ENCODE results near the gene FIGN.

The FIGN gene

GRCh38 chr2:163594497-163594896 is 141.3 kb downstream of the FIGN start:
- no peak overlapping the region for H3K27ac ChIP-seq
- TF ChIP-seq, protein P1, sequence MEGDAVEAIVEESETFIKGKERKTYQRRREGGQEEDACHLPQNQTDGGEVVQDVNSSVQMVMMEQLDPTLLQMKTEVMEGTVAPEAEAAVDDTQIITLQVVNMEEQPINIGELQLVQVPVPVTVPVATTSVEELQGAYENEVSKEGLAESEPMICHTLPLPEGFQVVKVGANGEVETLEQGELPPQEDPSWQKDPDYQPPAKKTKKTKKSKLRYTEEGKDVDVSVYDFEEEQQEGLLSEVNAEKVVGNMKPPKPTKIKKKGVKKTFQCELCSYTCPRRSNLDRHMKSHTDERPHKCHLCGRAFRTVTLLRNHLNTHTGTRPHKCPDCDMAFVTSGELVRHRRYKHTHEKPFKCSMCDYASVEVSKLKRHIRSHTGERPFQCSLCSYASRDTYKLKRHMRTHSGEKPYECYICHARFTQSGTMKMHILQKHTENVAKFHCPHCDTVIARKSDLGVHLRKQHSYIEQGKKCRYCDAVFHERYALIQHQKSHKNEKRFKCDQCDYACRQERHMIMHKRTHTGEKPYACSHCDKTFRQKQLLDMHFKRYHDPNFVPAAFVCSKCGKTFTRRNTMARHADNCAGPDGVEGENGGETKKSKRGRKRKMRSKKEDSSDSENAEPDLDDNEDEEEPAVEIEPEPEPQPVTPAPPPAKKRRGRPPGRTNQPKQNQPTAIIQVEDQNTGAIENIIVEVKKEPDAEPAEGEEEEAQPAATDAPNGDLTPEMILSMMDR (IDR thresholded peaks at IDR 0.05), result no peak

DNA sequence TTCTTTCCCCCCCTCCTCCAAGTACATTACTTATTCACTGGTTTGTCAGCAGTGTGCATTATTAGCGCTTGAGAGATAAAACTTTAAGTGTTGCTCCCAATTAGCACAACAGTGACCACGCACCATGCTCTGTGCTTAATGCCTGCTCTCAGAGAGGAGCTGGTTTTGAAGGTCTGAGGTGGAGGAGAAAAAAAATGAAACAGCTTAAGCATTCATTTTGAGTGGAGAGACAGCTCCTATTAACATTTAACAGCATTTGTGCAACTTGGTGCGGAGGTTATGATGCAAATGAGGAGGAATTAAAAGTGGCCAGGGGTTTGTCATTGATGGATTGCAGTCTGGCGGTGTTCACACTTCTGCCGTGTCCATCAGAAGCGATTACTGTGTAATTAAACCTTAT is 141.8 kb downstream of the FIGN start:
- H3K27ac ChIP-seq, result no peak overlapping the region
- TF ChIP-seq ZFX (IDR thresholded peaks at IDR 0.05; ENCODE audit: borderline replicate concordance), result no peak
- TF ChIP-seq, protein P1 (IDR thresholded peaks at IDR 0.05), result no peak

DNA sequence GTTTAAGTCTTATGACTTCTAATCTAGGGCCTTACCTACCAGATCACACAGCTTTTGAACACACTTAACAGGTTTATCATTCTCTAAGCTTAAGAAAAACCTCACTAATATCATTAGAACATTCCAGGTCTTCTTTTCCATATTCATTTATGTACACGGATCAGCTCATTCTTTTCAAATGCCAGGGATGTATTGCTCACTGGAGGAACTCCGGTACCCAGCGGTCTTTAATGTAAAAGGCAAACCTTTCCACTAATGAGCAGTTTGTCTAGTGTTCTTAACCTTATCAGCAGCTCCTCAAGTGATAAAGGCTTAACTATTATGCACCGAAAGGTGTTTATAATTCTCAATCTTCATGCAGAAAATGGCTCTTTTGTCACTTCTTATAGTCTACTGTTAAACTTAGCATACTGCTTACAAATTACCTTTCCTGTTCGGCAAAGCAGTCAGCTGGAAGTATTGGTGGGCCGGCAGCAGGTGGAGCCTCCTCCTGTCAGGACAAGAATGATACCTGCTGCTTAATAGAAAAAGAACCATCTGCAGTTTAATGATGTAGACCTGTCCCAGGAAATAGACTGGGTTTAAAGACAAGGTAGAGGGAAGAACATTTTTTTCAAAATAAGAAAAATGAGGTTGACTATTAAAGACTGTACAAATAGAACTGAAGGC is 142.7 kb downstream of the FIGN start:
- no peak overlapping the region for H3K27ac ChIP-seq
- TF ChIP-seq, protein P1 (IDR thresholded peaks at IDR 0.05), result no peak
- TF ChIP-seq ZFX (IDR thresholded peaks at IDR 0.05; ENCODE audit: borderline replicate concordance), result no peak

DNA sequence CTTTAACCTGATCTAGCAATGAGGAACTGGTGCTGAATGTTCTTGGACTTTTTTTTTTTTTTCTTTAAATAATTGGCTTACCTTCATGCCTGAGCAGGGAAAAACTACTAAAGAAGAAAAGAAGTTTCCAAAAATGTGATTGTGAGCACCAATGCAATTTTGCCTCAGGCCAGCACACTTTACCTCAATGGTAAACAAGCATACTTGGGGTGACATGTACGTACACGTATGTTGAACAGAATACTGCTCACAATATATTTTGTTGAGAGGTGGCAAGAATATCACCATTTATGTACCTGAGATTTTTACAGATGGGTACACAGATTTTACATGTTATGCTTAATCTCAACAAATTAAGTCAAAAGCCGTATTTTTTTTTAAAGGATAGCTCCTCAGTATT is 144.3 kb downstream of the FIGN start:
- TF ChIP-seq ZFX (IDR thresholded peaks at IDR 0.05; ENCODE audit: borderline replicate concordance), result no peak
- TF ChIP-seq, protein P1 (IDR thresholded peaks at IDR 0.05), result no peak
- H3K27ac ChIP-seq, result no peak overlapping the region

DNA sequence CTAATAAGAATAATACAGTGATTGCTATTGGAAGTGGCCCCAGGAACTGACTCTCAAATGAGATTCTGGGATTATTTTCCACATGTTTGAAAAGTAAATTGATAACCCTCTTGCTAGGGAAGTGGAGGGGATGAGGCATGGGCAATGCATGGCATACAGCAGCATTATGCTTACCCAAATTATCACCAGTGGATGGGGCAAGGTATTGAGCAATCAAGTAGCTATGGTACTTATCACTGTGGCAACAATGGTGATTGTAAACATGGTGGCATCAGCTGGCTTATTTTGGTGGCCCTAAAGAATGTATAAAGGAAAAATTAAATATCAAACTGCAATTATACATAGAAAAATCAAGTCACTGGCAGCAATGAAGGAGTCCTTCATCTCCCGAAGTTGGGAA is 155.1 kb downstream of the FIGN start:
- TF ChIP-seq, protein P1 (IDR thresholded peaks at IDR 0.05), result no peak
- TF ChIP-seq ZFX (IDR thresholded peaks at IDR 0.05; ENCODE audit: borderline replicate concordance), result no peak
- no peak overlapping the region for H3K27ac ChIP-seq

DNA sequence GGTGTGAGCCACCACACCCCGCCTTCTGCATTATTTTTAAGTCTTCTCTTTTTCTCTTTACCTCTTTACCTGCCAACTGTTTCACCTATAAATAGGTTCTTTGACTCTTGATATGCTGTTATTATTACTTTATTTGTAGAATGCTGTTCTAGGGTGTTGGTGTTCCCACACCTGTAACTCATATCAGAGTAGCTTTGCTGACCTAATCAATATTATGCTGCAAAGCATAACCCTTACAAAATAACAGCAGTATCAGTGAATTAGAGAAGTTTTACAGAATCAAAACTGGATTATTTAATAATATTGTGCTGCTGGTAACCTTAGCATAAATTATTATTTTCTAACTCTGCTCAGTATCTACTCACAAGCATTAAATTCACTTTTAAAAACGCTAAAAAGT is 161.5 kb downstream of the FIGN start:
- no peak overlapping the region for H3K27ac ChIP-seq
- TF ChIP-seq ZFX (IDR thresholded peaks at IDR 0.05; ENCODE audit: borderline replicate concordance), result no peak
- TF ChIP-seq, protein P1 (IDR thresholded peaks at IDR 0.05), result no peak

DNA sequence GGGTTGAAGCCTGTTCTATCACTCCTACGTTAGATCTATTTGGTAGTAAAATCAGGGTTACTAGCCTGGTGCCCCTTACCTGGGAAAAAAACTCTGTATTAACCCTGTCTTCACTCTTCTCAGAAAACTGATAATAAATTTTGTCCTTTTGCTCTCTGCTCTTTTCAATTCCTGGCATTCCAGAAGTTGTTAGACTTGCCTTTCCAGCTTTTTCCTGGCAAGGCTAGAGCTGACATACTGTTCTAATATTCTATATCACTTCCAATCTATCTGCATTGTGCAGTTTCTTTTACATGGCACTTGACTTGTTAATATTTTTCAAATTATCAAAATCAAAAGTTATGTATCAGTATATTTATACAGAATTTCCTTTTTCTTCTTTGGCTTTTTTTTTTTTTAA is 162.2 kb downstream of the FIGN start:
- TF ChIP-seq ZFX (IDR thresholded peaks at IDR 0.05; ENCODE audit: borderline replicate concordance), result no peak
- TF ChIP-seq, protein P1 (IDR thresholded peaks at IDR 0.05), result no peak

More for the DNA sequence above, 162.2 kb downstream of the FIGN start:
- H3K27ac ChIP-seq, result no peak overlapping the region
